HG03175 (cell line): ENCODE data around the gene UBN2.
"Not testable (repeated sequence)": the region's sequence is repeated elsewhere in the genome, so short reads cannot be mapped to it uniquely, and the experiment has no call there.

Experiments used
- ATAC-seq: cut with Tn5 transposase; IDR thresholded peaks from one replicate; pipeline ENCODE4 v1.9.1; 2021; ENCODE audit warnings: mild to moderate bottlenecking, moderate library complexity; ENCODE audit not compliant: unreplicated experiment

The UBN2 gene

DNA sequence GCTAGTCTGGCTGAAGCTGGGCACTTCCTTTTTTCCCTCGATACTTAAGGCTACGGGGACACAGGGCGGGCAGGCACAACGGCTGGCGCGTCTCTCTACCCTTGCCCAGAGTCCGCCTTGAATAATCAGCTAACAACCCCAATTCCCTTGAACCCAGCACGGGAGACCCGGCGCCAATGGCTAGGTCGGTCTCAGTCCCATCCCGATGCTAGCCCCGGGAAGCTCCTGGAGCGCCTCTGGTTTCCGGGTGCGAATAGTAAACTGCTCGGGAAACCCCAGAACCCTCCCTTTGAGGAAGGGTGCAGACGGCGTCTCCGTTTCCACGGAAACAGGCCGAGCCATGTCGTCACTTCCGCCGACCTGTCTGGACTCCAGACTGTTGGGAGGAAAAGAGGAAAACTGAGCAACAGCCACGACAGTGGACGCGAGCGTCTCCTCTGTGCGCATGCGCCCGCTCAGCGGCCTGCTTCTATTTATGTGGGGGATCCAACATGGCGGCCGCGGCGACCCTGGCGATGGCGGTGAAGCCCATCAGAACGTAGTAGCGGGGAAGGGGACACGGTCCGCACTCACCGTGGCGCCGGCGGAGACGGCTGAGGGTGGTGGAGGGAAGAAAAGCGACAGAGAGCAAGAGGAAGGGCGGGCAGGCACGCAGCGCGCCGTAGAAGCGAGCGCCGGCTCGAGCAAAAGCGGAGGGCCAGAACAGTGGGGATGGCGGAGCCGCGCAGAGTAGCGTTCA, at the start of gene UBN2:
Gene UBN2, plus strand, starts transcription at position 464 of the 739 bp plus-strand sequence. Its CDS starts 248 bp downstream, at position 712.
- peak; percentile 91 for ATAC-seq

- no peak for ATAC-seq
These were observed 49.6 kb upstream of the UBN2 start for GRCh38 chr7:139181404-139181803.

- ATAC-seq = no peak
These were observed 48.7 kb upstream of the UBN2 start for GRCh38 chr7:139182363-139182762.

- ATAC-seq = no peak
These were observed 47.8 kb upstream of the UBN2 start for GRCh38 chr7:139183251-139183650.

DNA sequence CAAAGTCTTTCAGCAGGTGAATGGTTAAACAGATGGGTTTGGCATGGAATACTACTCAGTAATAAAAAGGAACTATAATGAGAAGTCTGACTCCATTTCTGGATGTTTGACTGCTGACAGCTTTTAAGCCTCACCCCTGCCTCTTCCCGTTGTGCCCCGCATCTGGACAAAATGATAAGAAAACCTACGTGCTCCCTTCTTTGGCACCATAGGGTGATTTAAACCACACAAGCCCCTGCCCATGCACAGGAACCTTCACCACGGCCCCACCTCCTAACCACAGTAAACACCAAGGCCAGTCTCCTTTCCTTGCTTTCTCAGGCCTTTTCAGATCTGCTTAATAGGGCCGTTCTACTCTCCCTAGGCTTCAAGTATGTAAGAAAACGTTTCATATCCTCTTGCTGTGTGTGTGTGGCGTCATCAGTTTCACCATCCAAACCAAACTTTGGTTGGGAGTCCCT, 47.1 kb upstream of the UBN2 start:
- ATAC-seq = no peak

- no peak for ATAC-seq
These were observed 44.9 kb upstream of the UBN2 start for GRCh38 chr7:139186146-139186545.

- ATAC-seq = no peak
These were observed 41.7 kb upstream of the UBN2 start for GRCh38 chr7:139189357-139189756.

DNA sequence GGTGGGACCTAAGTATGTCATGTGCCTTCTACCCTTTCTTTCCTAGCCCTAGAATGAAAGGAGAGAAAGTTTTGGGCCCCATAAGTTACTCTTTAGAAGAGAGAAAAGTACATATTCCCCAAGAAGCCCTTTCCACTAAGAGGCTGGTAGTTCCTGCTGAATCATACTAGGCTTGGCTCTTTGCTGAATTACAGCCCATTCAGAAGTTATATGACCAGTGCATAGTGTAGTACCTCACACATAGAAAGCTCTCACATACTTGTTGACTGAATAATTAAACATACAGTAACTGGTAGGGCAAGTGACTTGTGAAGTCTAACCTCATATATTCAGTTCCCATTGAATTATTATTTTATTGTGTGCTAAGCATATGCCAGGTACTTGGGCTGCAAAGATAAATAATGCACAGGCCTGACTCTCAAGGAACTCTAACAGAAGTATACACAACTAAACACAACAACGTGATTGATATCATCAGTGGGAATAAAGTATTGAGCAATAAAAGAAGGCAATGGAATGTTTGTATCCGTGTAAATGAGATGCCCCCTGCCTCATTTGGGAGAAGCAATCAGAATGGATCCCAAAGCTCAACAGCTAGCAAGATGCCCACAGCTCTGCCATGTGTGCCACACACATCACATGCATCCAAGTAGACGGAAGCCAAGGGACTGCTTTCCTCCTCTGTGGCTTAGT, 38.9 kb upstream of the UBN2 start:
- no peak for ATAC-seq

GRCh38 chr7:139200382-139200781, 30.7 kb upstream of the UBN2 start:
- no peak for ATAC-seq

- no peak for ATAC-seq
These were observed 27.0 kb upstream of the UBN2 start for GRCh38 chr7:139203992-139204391.

- ATAC-seq = no peak
These were observed 25.2 kb upstream of the UBN2 start for GRCh38 chr7:139205843-139206242.

DNA sequence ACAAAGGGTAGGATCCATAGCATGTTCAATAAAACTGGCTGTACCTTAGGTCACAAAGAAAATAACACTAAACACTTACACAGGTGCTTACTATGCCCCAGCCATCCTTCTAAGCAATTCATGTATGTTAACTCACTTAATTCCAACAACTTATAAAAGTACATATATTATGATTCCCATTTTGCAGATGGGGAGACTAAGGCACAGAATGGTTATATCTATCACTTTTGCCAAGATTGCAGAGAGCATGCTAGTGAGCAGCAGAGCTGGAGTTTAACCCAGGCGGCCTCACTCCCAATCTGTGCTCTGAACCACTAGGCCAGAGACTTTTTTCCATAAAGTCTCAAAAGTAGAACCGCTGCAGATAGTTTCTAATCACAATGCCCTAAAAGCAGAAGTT, 18.9 kb upstream of the UBN2 start:
- no peak for ATAC-seq

DNA sequence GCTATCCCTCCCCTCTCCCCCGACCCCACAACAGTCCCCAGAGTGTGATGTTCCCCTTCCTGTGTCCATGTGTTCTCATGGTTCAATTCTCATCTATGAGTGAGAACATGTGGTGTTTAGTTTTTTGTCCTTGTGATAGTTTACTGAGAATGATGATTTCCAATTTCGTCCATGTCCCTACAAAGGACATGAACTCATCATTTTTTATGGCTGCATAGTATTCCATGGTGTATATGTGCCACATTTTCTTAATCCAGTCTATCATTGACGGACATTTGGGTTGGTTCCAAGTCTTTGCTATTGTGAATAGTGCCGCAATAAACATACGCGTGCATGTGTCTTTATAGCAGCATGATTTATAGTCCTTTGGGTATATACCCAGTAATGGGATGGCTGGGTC, 17.5 kb upstream of the UBN2 start:
- not testable (repeated sequence) for ATAC-seq

DNA sequence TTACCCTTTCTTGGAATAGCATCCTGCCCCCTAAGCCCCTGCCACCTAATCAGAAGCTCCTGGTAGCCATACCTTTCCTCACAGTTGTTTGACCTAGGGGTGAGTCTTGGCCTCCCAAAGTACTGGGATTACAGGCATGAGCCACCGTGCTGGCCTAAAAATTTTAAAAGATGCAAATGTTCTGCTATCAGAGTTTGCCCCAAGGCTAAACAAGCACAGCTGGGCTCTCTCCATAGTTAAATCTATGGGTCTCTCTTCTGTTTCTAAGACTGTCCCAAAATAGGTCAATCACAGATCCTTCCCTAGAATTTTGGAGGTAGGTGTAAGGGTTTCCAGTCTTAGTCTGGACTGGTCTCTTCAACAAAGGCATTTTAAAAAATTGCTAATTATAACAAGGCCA, 12.9 kb upstream of the UBN2 start:
- ATAC-seq = no peak

GRCh38 chr7:139224219-139224618, 6.8 kb upstream of the UBN2 start:
- no peak for ATAC-seq

GRCh38 chr7:139224836-139225235, 6.2 kb upstream of the UBN2 start:
- ATAC-seq = not testable (repeated sequence)

- not testable (repeated sequence) for ATAC-seq
These were observed 5.5 kb upstream of the UBN2 start for GRCh38 chr7:139225286-139226157.

- ATAC-seq = not testable (repeated sequence)
These were observed 4.9 kb upstream of the UBN2 start for GRCh38 chr7:139226158-139226515.

DNA sequence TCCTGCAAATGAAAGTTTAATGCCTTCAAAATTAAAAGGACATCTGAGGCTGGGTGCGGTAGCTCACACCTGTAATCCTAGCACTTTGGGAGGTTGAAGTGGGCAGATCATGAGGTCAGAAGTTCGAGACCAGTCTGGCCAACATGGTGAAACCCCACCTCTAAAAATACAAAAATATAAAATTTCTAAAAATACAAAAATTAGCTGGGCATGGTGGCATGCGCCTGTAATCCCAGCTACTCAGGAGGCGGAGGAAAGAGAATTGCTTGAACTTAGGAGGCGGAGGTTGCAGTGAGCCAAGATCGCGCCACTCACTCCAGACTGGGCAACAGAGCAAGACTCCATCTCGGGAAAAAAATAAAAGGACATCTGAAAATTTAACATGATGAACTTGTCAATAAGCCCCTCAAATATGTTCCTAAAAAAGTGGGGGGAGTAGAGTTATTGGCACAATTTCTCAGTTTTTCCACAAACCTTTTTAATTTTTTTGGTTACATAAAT, 4.0 kb upstream of the UBN2 start:
- ATAC-seq = not testable (repeated sequence)

GRCh38 chr7:139230023-139230422, 1.0 kb upstream of the UBN2 start:
- ATAC-seq = no peak

- ATAC-seq = no peak
These were observed 608 bp upstream of the UBN2 start for GRCh38 chr7:139230484-139230773.
